ENCODE data around the gene UBE2Q1. TPM values are rescaled to one million over a fixed set of nuclear protein-coding genes. Genes with fewer than 3 reads are reported as not detected.
"Not testable (repeated sequence)": the region's sequence is repeated elsewhere in the genome, so short reads cannot be mapped to it uniquely, and the experiment has no call there.

UBE2Q1 gene
- total RNA-seq, 6 donors from 2014 or later: 19.9 to 90.9 (median 36.4) TPM

DNA sequence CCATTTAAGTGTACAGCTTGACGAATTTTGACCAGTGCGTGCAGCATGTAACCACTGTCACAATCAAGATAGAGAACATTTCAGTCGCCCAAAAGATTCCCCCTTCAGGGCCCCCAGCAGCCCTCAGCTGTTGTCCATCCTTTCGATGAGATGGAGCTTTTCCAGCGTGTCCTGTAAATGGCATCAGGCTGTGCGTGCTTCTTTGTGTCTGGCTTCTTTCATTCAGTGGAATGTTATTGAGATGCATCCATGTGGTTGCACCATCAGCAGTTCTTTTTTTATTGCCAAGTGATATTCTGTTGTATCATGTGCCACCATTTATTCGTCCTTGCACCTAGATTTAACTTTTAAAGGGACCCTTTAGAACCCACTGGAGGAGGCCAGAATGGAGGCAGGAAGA is 21.9 kb downstream of the UBE2Q1 start:
- ATAC-seq (ENCODE audit: low FRiP score in 2 of 2) (no peak), DNase-seq (no peak)

DNA sequence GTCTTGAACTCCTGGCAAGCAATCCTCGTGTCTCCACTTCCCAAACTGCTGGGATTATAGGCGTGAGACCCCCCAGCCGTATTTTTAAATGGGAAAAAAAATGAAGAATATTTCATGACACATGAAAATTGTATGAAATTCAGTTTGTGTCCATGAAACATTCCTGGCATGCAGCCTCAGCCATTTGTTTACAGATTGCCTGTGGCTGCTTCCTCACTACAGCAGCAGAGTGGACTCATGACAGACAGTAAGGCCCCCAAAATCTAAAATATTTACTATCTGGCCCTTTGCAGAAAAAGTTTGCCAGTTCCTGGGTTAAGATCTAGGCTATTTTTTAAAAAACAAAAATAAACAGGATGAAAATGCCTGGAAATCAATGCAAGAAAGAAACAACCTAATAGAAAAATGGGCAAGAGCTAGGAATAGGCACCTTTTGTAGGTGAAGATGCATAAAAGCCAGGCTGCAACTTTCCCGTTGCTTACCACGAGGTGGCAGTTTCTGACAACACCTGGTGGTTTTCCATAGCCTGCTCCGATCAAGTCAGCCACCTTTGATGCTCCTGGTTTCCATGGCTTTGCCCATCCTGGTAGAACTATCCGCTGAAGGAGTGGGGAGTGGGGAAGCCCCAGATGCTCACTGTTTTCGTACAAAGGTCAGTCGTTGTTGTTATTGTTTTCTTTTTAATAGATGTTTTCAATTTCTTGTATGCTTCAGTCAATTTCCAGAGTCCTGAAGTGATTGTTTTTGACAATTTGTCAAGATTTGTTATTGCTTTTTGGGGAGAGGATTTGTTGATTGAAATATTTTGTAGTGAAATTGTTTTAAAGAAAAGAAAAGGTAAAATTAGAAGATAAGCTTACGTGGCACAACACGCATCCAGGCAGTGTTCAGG is 24.3 kb downstream of the UBE2Q1 start:
- no peaks in the 10 kb centered on the region for H3K9me3 ChIP-seq
- H3K4me3 ChIP-seq: no peak overlapping the region
- TF ChIP-seq, protein P1, sequence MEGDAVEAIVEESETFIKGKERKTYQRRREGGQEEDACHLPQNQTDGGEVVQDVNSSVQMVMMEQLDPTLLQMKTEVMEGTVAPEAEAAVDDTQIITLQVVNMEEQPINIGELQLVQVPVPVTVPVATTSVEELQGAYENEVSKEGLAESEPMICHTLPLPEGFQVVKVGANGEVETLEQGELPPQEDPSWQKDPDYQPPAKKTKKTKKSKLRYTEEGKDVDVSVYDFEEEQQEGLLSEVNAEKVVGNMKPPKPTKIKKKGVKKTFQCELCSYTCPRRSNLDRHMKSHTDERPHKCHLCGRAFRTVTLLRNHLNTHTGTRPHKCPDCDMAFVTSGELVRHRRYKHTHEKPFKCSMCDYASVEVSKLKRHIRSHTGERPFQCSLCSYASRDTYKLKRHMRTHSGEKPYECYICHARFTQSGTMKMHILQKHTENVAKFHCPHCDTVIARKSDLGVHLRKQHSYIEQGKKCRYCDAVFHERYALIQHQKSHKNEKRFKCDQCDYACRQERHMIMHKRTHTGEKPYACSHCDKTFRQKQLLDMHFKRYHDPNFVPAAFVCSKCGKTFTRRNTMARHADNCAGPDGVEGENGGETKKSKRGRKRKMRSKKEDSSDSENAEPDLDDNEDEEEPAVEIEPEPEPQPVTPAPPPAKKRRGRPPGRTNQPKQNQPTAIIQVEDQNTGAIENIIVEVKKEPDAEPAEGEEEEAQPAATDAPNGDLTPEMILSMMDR (IDR thresholded peaks at IDR 0.05): peak in 1 of 6 experiments; percentile 34
- TF ChIP-seq POLR2A (IDR thresholded peaks at IDR 0.05) (no peak), EP300 (IDR thresholded peaks at IDR 0.05) (no peak), POLR2AphosphoS5 (IDR thresholded peaks at IDR 0.05) (no peak)
- peaks cover 0 to 6% (median 2%) of the 10 kb centered on the region in 4 donors for H3K4me1 ChIP-seq
- H3K27me3 ChIP-seq: no peaks in the 10 kb centered on the region
- ATAC-seq (ENCODE audit: low FRiP score in 2 of 2) (no peak), DNase-seq (no peak)
- 63 to 66% methylated on average over 11 of the region's 11 CpGs for WGBS, 2 donors
- H3K36me3 ChIP-seq: no peaks in the 10 kb centered on the region
- H3K27ac ChIP-seq: no peak overlapping the region

More for the DNA sequence above, 21.9 kb downstream of the UBE2Q1 start:
- Histone ChIP-seq H3K9me3 (no peaks in the 10 kb centered on the region), H3K27ac (no peak overlapping the region), H3K27me3 (no peaks in the 10 kb centered on the region), H3K36me3 (no peaks in the 10 kb centered on the region), H3K4me3 (no peak overlapping the region), H3K4me1 (peaks cover 0 to 8% (median 3%) of the 10 kb centered on the region in 4 donors)
- TF ChIP-seq POLR2AphosphoS5 (IDR thresholded peaks at IDR 0.05) (no peak), EP300 (IDR thresholded peaks at IDR 0.05) (no peak), POLR2A (IDR thresholded peaks at IDR 0.05) (no peak)
- TF ChIP-seq, protein P1 (IDR thresholded peaks at IDR 0.05): no peak
- 85 to 86% methylated on average over 7 of the region's 7 CpGs for WGBS, 2 donors

DNA sequence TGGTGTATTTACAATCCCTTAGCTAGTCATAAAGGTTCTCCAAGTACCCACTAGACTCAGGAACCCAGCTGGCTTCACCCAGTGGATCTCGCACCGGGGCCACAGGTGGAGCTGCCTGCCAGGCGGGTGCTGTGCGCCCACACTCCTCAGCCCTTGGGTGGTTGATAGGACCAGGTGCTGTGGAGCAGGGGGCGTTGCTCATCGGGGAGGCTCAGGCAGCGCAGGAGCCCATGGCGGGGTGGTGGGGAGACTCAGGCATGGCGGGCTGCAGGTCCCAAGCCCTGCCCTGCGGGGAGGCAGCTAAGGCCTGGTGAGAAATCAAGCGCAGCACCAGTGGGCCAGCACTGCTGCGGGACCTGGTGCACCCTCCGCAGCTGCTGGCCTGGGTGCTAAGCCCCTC is 26.5 kb downstream of the UBE2Q1 start:
- H3K36me3 ChIP-seq; H3K27me3 ChIP-seq; H3K9me3 ChIP-seq; H3K27ac ChIP-seq; ATAC-seq (ENCODE audit: low FRiP score in 2 of 2); H3K4me1 ChIP-seq; H3K4me3 ChIP-seq: not testable (repeated sequence)
- peak in 1 of 2 donors; percentile 72 for DNase-seq
- WGBS, 2 donors: 100% methylated on average over 2 of the region's 13 CpGs; no CpG with 5 or more reads in 1 of the 2 donors

- WGBS, 2 donors: 92 to 96% methylated on average over 6 of the region's 6 CpGs
- ATAC-seq (ENCODE audit: low FRiP score in 2 of 2): no peak
- TF ChIP-seq POLR2A (IDR thresholded peaks at IDR 0.05): no peak
- no peak for TF ChIP-seq POLR2AphosphoS5 (IDR thresholded peaks at IDR 0.05)
- TF ChIP-seq, protein P1 (IDR thresholded peaks at IDR 0.05): no peak
- no peak for TF ChIP-seq EP300 (IDR thresholded peaks at IDR 0.05)
- DNase-seq: no peak
- Histone ChIP-seq H3K36me3 (no peaks in the 10 kb centered on the region), H3K27me3 (no peaks in the 10 kb centered on the region), H3K9me3 (no peaks in the 10 kb centered on the region), H3K4me1 (peaks cover 0 to 5% (median 2%) of the 10 kb centered on the region in 4 donors), H3K27ac (no peak overlapping the region), H3K4me3 (no peak overlapping the region)
These were observed 29.2 kb downstream of the UBE2Q1 start for GRCh38 chr1:154529308-154529707.

GRCh38 chr1:154527192-154527591 is 31.3 kb downstream of the UBE2Q1 start:
- DNase-seq: no peak
- Histone ChIP-seq H3K4me1 (peaks cover 2 to 5% (median 2%) of the 10 kb centered on the region in 4 donors), H3K36me3 (no peaks in the 10 kb centered on the region), H3K27ac (no peak overlapping the region), H3K27me3 (no peaks in the 10 kb centered on the region), H3K4me3 (no peak overlapping the region), H3K9me3 (no peaks in the 10 kb centered on the region)
- TF ChIP-seq, protein P1 (IDR thresholded peaks at IDR 0.05): no peak
- no peak for TF ChIP-seq POLR2A (IDR thresholded peaks at IDR 0.05)
- TF ChIP-seq EP300 (IDR thresholded peaks at IDR 0.05): no peak
- no peak for TF ChIP-seq POLR2AphosphoS5 (IDR thresholded peaks at IDR 0.05)
- ATAC-seq (ENCODE audit: low FRiP score in 2 of 2): no peak
- WGBS, 2 donors: 75 to 81% methylated on average over 6 of the region's 6 CpGs

Data from upper lobe of left lung (tissue), 6 donors.